HG03457 (cell line): ENCODE data around the gene RIOK3.
"Not testable (repeated sequence)": the region's sequence is repeated elsewhere in the genome, so short reads cannot be mapped to it uniquely, and the experiment has no call there.

Experiments used
- ATAC-seq: cut with Tn5 transposase; IDR thresholded peaks from one replicate; pipeline ENCODE4 v1.9.1; 2021; ENCODE audit warnings: moderate number of reproducible peaks; ENCODE audit not compliant: unreplicated experiment

RIOK3 gene

GRCh38 chr18:23452728-23453679 is at the start of gene RIOK3:
Gene RIOK3, plus strand, starts transcription at chr18:23453287. Its CDS starts 153 bp downstream, at chr18:23453440.
- ATAC-seq = peak; percentile 97

- no peak for ATAC-seq
These were observed 49.8 kb upstream of the RIOK3 start for GRCh38 chr18:23403310-23403709.

GRCh38 chr18:23405636-23406035 is 47.5 kb upstream of the RIOK3 start:
- no peak for ATAC-seq

- no peak for ATAC-seq
These were observed 46.8 kb upstream of the RIOK3 start for GRCh38 chr18:23406271-23406787.

GRCh38 chr18:23412351-23412964 is 40.6 kb upstream of the RIOK3 start:
- ATAC-seq = no peak

GRCh38 chr18:23415515-23415914 is 37.6 kb upstream of the RIOK3 start:
- no peak for ATAC-seq

GRCh38 chr18:23416298-23416697 is 36.8 kb upstream of the RIOK3 start:
- ATAC-seq = no peak

- no peak for ATAC-seq
These were observed 31.8 kb upstream of the RIOK3 start for GRCh38 chr18:23421277-23421676.

GRCh38 chr18:23422751-23423418 is 30.2 kb upstream of the RIOK3 start:
- peak; percentile 77 for ATAC-seq

GRCh38 chr18:23424616-23425015 is 28.5 kb upstream of the RIOK3 start:
- no peak for ATAC-seq

GRCh38 chr18:23428821-23429220 is 24.3 kb upstream of the RIOK3 start:
- ATAC-seq = no peak

- not testable (repeated sequence) for ATAC-seq
These were observed 23.5 kb upstream of the RIOK3 start for GRCh38 chr18:23429538-23429937.

GRCh38 chr18:23433360-23433759 is 19.7 kb upstream of the RIOK3 start:
- no peak for ATAC-seq

- peak; percentile 74 for ATAC-seq
These were observed 15.6 kb upstream of the RIOK3 start for GRCh38 chr18:23437357-23438045.

- ATAC-seq = no peak
These were observed 15.1 kb upstream of the RIOK3 start for GRCh38 chr18:23438046-23438377.

- no peak for ATAC-seq
These were observed 14.3 kb upstream of the RIOK3 start for GRCh38 chr18:23438608-23439366.

- no peak for ATAC-seq
These were observed 13.0 kb upstream of the RIOK3 start for GRCh38 chr18:23440131-23440530.

GRCh38 chr18:23442958-23443357 is 10.1 kb upstream of the RIOK3 start:
- ATAC-seq = no peak

GRCh38 chr18:23448291-23448690 is 4.8 kb upstream of the RIOK3 start:
- ATAC-seq = no peak

- no peak for ATAC-seq
These were observed 3.1 kb upstream of the RIOK3 start for GRCh38 chr18:23450022-23450421.
